AG10803 (cell line): ENCODE measurements around the gene MTCH1.

Experiments
- DNase-seq: peaks from one replicate; pipeline ENCODE4 v3.0.0; 2010; ENCODE audit warnings: low read depth
- H3K4me3 ChIP-seq: 2 replicates; pipeline ENCODE4 v1.5.1; 2011; ENCODE audit warnings: mild to moderate bottlenecking, low read length, control low read depth
- CTCF ChIP-seq: conservative IDR thresholded peaks from 2 replicates; pipeline ENCODE4 v1.5.1; 2011; ENCODE audit warnings: mild to moderate bottlenecking, low read length, control low read depth, inconsistent platforms

Gene MTCH1

GRCh38 chr6:37014667-37015066 is 28.7 kb upstream of the MTCH1 start:
- DNase-seq = no peak
- no peak for TF ChIP-seq CTCF
- no peak overlapping the region for H3K4me3 ChIP-seq

- DNase-seq = no peak
- TF ChIP-seq CTCF = no peak
- H3K4me3 ChIP-seq = no peak overlapping the region
Observed at GRCh38 chr6:37013516-37014491, 27.8 kb upstream of the MTCH1 start.

- peak; percentile 76 for DNase-seq
- TF ChIP-seq CTCF = no peak
- H3K4me3 ChIP-seq = no peak overlapping the region
Observed at GRCh38 chr6:37011656-37012378, 25.8 kb upstream of the MTCH1 start.

GRCh38 chr6:37010402-37010892 is 24.5 kb upstream of the MTCH1 start:
- no peak for DNase-seq
- no peak for TF ChIP-seq CTCF
- no peak overlapping the region for H3K4me3 ChIP-seq

GRCh38 chr6:37008484-37009465 is 22.8 kb upstream of the MTCH1 start:
- no peak for DNase-seq
- no peak overlapping the region for H3K4me3 ChIP-seq
- TF ChIP-seq CTCF = no peak

- no peak overlapping the region for H3K4me3 ChIP-seq
- no peak for DNase-seq
- TF ChIP-seq CTCF = no peak
Observed at GRCh38 chr6:37007340-37008043, 21.5 kb upstream of the MTCH1 start.
